OCI-LY1 (cell line): ENCODE results near the gene ZBTB43.

ENCODE experiments used
- H2AFZ ChIP-seq: fragments of 200-600 bp; sonication (generic), shearing (Covaris generic); 2 replicates; pipeline ENCODE4 v1.6.0; 2014; ENCODE audit warnings: antibody characterized with exemption, mild to moderate bottlenecking, low read length
- H3F3A ChIP-seq: fragments of 200-600 bp; sonication (generic), shearing (Covaris generic); 2 replicates; pipeline ENCODE4 v1.6.0; 2014; ENCODE audit warnings: mild to moderate bottlenecking, antibody characterized with exemption, low read length, moderate library complexity; ENCODE audit not compliant: insufficient read depth
- H3K27ac ChIP-seq: fragments of 200-600 bp; sonication (generic); 2 replicates; pipeline ENCODE4 v1.5.1; 2014; ENCODE audit warnings: low read length, mixed run types, mild to moderate bottlenecking, low read depth; ENCODE audit not compliant: poor library complexity, severe bottlenecking
- H3K27me3 ChIP-seq: fragments of 200-600 bp; sonication (generic); 2 replicates; pipeline ENCODE4 v1.6.0; 2014; ENCODE audit warnings: antibody characterized with exemption, mild to moderate bottlenecking, low read length, moderate library complexity; ENCODE audit not compliant: insufficient read depth
- H3K36me3 ChIP-seq: fragments of 200-600 bp; sonication (generic); 2 replicates; pipeline ENCODE4 v1.6.1; 2014; ENCODE audit warnings: mild to moderate bottlenecking, antibody characterized with exemption, low read length, moderate library complexity, mixed read lengths; ENCODE audit not compliant: insufficient read depth
- H3K4me1 ChIP-seq: fragments of 200-600 bp; sonication (generic); 2 replicates; pipeline ENCODE4 v1.5.1; 2014; ENCODE audit warnings: mild to moderate bottlenecking, low read length, moderate library complexity; ENCODE audit not compliant: insufficient read depth, severe bottlenecking
- H3K4me2 ChIP-seq: fragments of 200-600 bp; sonication (generic), shearing (Covaris generic); 2 replicates; pipeline ENCODE4 v1.6.1; 2014; ENCODE audit warnings: low read length
- H3K4me3 ChIP-seq: fragments of 200-600 bp; sonication (generic); 2 replicates; pipeline ENCODE4 v1.5.1; 2014; ENCODE audit warnings: low read length, low read depth, mild to moderate bottlenecking, mixed read lengths; ENCODE audit not compliant: poor library complexity, severe bottlenecking
- H3K79me2 ChIP-seq: fragments of 200-600 bp; shearing (Covaris generic); 2 replicates; pipeline ENCODE4 v1.6.1; 2016; ENCODE audit warnings: mixed run types, low read length, mixed read lengths; ENCODE audit not compliant: insufficient read depth
- H3K9ac ChIP-seq: fragments of 200-600 bp; sonication (generic), shearing (Covaris generic); 2 replicates; pipeline ENCODE4 v1.6.1; 2014; ENCODE audit warnings: mild to moderate bottlenecking, low read length, mixed read lengths
- H3K9me2 ChIP-seq: fragments of 200-600 bp; sonication (generic), shearing (Covaris generic); 2 replicates; pipeline ENCODE4 v1.6.1; 2014; ENCODE audit warnings: low read depth, mild to moderate bottlenecking, low read length, mixed read lengths
- H3K9me3 ChIP-seq: fragments of 200-600 bp; shearing (Covaris generic); 2 replicates; pipeline ENCODE4 v1.6.1; 2014; ENCODE audit warnings: low read length, mixed read lengths
- H4K20me1 ChIP-seq: fragments of 200-600 bp; sonication (generic), shearing (Covaris generic); 2 replicates; pipeline ENCODE4 v1.6.0; 2016; ENCODE audit warnings: mild to moderate bottlenecking, low read length; ENCODE audit not compliant: insufficient read depth
- EZH2 ChIP-seq: fragments of 200-600 bp; sonication (generic), shearing (Covaris generic); IDR thresholded peaks from 2 replicates; pipeline ENCODE4 v1.8.0; 2017; ENCODE audit warnings: borderline replicate concordance, mixed run types, mild to moderate bottlenecking, antibody characterized with exemption, low read length, moderate library complexity, mixed read lengths
- TF ChIP-seq, protein P1 (sequence below): fragments of 200-600 bp; sonication (generic), shearing (Covaris generic); IDR thresholded peaks from 2 replicates; pipeline ENCODE4 v1.5.1; 2017; ENCODE audit warnings: mild to moderate bottlenecking, antibody characterized with exemption, low read length, moderate library complexity, mixed read lengths

Gene ZBTB43

DNA sequence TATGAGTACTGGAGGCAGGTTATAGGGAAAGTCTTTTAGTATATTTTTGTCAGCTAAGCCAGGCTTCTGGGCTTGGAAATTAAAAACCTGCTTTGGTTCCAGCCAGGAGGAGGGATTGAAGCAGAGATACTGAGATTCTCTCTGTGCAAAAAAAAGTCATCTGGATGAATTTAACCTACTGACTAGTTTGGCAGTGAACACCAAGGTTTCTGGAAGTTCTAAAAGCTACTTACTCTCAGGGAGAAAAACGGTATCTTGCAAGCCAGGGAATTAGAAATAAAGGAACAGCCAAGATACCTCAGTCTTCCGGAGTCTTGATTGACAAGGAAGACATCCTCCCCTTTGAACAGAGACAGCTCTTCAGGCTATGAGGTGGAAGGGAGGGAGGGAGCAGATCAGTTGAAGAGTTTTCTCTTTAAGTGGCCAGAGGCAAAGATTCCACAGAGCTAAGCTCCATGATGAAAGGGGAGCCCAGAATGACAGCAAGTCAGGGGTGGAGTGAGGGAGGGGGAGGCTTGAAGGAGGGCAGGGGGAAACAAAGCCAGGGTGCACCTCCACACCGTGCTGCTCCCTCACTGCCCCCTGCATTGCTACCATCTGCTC is 47.3 kb downstream of the ZBTB43 start:
- Histone ChIP-seq H3K4me3 (no peak overlapping the region), H3K9me3 (no peaks in the 10 kb centered on the region), H3K79me2 (no peaks in the 10 kb centered on the region), H3K4me2 (no peak overlapping the region), H4K20me1 (no peaks in the 10 kb centered on the region), H3K36me3 (no peaks in the 10 kb centered on the region), H3K27ac (no peak overlapping the region), H3K9ac (no peak overlapping the region), H2AFZ (no peak overlapping the region), H3K27me3 (no peaks in the 10 kb centered on the region; the same call in 1 of the 2 replicates), H3F3A (no peaks in the 10 kb centered on the region), H3K9me2 (no peaks in the 10 kb centered on the region), H3K4me1 (no peaks in the 10 kb centered on the region)
- TF ChIP-seq, protein P1, sequence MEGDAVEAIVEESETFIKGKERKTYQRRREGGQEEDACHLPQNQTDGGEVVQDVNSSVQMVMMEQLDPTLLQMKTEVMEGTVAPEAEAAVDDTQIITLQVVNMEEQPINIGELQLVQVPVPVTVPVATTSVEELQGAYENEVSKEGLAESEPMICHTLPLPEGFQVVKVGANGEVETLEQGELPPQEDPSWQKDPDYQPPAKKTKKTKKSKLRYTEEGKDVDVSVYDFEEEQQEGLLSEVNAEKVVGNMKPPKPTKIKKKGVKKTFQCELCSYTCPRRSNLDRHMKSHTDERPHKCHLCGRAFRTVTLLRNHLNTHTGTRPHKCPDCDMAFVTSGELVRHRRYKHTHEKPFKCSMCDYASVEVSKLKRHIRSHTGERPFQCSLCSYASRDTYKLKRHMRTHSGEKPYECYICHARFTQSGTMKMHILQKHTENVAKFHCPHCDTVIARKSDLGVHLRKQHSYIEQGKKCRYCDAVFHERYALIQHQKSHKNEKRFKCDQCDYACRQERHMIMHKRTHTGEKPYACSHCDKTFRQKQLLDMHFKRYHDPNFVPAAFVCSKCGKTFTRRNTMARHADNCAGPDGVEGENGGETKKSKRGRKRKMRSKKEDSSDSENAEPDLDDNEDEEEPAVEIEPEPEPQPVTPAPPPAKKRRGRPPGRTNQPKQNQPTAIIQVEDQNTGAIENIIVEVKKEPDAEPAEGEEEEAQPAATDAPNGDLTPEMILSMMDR: no peak
- no peak for TF ChIP-seq EZH2

DNA sequence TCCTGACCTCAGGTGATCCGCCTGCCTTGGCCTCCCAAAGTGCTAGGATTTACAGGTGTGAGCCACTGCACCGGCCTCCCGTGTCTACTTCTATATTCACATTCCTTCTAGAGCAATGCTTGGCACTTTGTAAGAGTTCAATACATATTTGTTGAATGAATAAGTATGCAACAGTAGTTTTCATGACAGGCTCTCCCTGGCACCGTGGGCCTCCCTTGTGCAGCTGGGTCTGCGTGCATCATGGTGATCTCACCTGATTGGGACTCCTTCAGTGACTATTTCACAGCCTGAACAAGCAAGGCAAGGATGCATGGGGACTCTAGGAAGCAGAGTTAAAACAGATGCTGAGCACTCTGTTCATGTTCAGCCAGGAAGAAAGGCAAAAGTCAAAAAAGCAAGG is 48.8 kb downstream of the ZBTB43 start:
- Histone ChIP-seq H4K20me1 (no peaks in the 10 kb centered on the region), H3K4me2 (no peak overlapping the region), H3F3A (no peaks in the 10 kb centered on the region), H3K9me3 (no peaks in the 10 kb centered on the region), H2AFZ (no peak overlapping the region), H3K9ac (no peak overlapping the region), H3K4me3 (no peak overlapping the region), H3K27me3 (no peaks in the 10 kb centered on the region; the same call in 1 of the 2 replicates), H3K36me3 (no peaks in the 10 kb centered on the region), H3K79me2 (no peaks in the 10 kb centered on the region), H3K9me2 (no peaks in the 10 kb centered on the region), H3K4me1 (no peaks in the 10 kb centered on the region), H3K27ac (no peak overlapping the region)
- TF ChIP-seq EZH2: no peak
- TF ChIP-seq, protein P1: no peak

DNA sequence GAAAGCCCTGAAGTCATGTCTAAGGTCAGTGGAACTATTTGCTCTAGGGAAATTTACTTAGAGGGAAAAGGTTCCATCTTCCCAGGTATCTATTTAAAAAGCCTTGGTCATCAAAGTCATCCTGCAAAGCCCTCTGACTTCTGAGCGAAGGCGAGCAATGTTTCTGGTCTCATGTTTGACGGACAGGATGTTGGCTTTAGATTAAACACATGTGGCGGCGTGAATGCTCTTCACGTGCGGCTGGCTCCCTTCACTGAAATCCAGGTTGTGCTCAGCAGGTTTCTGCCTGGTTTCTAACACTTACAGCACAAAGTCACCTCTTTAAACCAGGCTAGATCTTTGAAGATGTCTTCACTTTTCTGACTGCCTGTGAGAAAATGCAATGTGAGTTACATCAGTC is 49.9 kb downstream of the ZBTB43 start:
- Histone ChIP-seq H3K27ac (no peak overlapping the region), H3K36me3 (no peaks in the 10 kb centered on the region), H3K9me3 (no peaks in the 10 kb centered on the region), H3K9ac (no peak overlapping the region), H4K20me1 (no peaks in the 10 kb centered on the region), H3F3A (no peaks in the 10 kb centered on the region), H3K4me2 (no peak overlapping the region), H3K79me2 (no peaks in the 10 kb centered on the region), H3K4me3 (no peak overlapping the region), H3K4me1 (peaks cover 3% of the 10 kb centered on the region), H3K9me2 (no peaks in the 10 kb centered on the region), H2AFZ (no peak overlapping the region), H3K27me3 (no peaks in the 10 kb centered on the region; the same call in 1 of the 2 replicates)
- TF ChIP-seq EZH2: no peak
- TF ChIP-seq, protein P1: no peak
